HG03442 (cell line): ENCODE measurements around the gene TLE5.
"Not testable (repeated sequence)": the region's sequence is repeated elsewhere in the genome, so short reads cannot be mapped to it uniquely, and the experiment has no call there.

ENCODE experiments used
- ATAC-seq: cut with Tn5 transposase; IDR thresholded peaks from one replicate; pipeline ENCODE4 v1.9.1; 2021; ENCODE audit warnings: mild to moderate bottlenecking, moderate library complexity; ENCODE audit not compliant: unreplicated experiment

TLE5 gene

GRCh38 chr19:3045885-3046697 lies 16.2 kb downstream of the TLE5 start:
- no peak for ATAC-seq

DNA sequence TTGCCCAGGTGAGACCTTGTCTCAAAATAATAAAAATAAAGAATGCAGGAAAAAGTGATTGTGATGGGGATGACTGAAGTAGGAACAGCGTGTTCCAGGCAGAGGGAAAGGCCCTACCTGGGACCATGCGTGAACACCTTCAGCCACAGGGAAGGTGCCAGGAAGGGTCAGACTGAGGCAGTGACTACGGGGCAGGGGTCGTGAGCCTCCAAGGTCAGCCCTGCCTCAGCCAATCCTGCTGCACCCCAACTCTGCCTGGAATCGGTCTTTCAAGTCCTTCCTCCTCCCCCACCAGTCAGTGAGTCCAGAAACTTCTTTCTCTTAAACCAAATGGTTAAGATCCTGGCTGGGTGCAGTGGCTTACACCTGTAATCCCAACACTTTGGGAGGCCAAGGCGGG lies 17.1 kb downstream of the TLE5 start:
- no peak for ATAC-seq

GRCh38 chr19:3042621-3043267 lies 19.6 kb downstream of the TLE5 start:
- ATAC-seq, result no peak

DNA sequence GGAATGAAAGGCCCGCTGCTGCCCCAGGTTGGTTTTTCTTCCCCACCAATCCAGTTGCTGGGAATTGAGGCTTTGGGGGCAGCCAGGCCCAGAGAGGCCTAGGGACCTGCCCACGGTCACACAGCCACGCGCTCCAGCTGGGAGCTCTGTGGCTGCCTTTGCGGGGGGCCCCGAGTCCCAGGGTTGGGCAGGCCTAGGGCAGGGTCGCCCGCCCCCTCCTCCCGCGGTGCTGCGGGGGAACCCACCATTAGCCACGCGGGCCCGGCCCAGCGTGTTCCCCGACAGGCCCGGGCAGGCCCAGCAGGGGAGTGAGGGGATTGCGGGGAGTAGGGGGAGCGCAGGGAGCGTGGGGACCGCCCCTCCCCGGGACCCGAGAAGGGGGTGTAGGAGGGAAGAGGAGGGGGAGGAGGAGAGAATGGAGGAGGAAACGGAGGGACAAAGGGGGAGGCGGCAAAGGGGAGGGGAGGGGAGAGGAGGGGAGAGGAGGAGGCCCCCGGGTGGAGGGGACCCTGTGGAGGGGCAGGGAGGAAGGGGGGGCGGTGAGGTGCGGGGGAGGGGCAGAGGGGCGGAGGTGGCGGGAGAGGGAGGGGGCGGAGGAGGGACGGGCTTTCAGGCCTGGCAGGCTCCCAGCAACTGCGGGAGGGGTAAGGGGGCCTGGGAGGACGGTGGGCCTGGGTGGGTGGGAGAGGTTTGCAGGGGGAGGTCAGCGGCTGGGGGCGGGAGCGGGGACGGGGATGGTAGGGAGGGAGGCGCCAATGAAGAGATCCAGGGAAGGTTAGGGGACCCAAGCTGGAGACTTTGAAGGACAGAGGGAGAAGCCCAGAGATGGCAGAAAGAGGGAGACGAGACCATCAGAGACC lies 20.3 kb downstream of the TLE5 start:
- no peak for ATAC-seq

DNA sequence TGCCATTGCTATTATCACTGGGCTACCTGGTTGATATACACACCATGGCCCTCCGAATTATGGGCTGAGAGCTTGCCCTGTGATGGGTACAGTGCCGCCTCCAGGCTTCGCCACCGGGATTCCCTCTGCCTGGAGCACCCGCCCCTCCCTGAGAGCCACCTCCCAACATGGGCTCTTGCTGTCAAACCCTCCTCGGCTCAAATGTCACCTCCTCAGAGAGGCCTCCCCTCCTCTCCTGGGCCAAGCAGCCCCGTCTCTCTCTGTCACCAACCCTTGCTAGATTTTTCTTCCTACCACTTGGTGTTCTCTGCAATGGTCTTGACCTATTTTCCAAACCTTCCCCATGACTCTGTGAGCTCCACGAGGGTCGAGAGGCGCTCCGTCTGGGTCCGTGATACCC lies 21.0 kb downstream of the TLE5 start:
- no peak for ATAC-seq

DNA sequence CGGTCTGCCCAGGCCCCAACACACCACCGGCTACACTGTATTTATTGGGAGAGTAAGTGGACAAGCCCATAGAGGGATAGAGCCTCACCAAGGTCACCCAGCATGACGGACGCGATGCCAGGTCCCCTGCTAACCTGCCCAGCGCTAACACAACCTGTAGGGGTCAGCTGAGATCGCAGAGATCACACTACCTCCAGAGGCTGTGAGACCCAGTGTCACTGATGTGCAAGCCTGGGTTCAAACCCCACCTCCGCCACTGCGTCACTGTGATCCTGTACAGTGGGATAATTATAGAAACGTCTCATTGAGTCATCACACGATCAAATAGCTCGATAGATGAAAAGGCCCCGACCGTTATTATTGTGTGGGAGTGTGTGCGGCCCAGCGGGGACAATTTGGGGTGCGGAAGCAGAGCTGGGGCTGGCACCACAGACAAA lies 22.6 kb downstream of the TLE5 start:
- ATAC-seq, result no peak

DNA sequence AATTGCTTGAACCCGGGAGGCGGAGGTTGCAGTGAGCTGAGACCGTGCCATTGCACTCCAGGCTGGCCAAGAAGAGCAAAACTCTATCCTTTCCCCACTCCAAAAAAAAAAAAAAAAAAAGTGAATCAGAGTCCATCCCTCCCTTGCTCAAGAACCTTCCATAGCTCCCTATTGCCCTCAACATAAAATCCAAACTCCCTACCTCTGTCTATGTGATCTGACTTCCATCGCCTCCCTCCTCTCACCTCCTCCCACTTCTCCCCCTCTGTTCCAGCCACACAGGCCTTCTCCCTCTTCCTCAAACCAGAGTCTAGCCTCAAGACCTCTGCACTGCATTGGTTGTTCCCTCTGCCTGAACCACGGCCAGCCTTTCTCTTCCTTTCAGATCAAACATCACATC lies 23.2 kb downstream of the TLE5 start:
- ATAC-seq, result no peak

DNA sequence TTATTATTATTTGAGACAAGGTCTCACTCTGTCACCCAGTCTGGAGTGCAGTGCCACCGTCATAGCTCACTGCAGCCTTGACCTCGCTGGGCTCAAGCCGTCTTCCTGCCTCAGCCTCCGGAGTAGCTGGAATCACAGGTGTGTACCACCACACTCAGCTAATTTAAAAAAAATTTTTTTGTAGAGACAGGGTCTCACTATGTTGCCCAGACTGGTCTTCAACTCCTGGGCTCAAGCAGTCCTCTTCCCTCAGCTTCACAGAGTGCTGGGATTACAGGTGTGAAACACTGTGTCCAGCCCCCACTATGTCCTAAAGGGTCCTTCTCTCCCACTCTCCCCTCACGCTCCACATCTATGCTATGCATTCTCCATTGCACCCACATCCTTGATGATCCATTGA lies 24.1 kb downstream of the TLE5 start:
- no peak for ATAC-seq

GRCh38 chr19:3036977-3037544 lies 25.2 kb downstream of the TLE5 start:
- ATAC-seq, result not testable (repeated sequence)

DNA sequence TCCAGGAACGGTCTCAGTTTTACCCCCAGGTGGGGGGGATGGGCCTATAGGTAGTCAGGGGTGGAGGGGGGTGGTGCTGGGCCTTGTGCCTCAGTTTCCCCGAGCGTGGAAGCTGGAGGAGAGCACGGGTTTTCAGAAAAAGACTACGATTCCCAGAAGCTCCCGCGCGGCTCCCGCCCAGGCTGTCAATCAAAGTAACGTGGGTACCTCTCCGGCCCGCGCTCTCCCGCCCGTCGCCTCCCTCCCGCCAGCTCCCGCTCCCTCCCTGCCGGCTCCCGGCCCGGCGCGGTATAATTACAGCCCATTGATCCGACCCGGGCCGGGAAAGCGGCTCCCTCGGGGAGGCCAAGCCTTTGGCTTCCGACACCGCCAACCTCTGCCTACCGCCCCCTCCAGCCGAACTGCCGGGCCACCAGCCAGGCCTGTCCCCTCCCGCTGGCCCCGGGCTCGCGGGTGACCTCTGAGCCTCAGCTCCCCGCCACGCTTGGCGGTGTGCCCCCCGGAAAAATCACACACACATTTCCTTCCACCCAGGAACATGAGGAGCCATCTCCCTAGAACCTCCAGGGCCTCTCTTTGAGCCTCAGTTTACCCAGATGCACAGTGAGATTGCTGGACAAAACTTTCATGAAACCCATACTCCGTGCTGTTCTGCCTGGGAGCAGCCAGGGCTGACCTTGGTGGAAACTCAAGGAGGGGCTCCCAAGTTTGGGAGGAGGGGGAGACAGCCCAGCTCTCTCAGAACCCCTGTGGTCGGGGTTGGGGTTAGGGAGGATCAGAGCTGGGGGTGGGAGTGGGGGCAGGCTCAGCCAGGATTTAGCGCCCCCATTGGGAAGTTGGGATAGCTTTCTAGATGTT lies 25.9 kb downstream of the TLE5 start:
- ATAC-seq, result peak; percentile 38

GRCh38 chr19:3035542-3036118 lies 26.7 kb downstream of the TLE5 start:
- peak; percentile 77 for ATAC-seq

DNA sequence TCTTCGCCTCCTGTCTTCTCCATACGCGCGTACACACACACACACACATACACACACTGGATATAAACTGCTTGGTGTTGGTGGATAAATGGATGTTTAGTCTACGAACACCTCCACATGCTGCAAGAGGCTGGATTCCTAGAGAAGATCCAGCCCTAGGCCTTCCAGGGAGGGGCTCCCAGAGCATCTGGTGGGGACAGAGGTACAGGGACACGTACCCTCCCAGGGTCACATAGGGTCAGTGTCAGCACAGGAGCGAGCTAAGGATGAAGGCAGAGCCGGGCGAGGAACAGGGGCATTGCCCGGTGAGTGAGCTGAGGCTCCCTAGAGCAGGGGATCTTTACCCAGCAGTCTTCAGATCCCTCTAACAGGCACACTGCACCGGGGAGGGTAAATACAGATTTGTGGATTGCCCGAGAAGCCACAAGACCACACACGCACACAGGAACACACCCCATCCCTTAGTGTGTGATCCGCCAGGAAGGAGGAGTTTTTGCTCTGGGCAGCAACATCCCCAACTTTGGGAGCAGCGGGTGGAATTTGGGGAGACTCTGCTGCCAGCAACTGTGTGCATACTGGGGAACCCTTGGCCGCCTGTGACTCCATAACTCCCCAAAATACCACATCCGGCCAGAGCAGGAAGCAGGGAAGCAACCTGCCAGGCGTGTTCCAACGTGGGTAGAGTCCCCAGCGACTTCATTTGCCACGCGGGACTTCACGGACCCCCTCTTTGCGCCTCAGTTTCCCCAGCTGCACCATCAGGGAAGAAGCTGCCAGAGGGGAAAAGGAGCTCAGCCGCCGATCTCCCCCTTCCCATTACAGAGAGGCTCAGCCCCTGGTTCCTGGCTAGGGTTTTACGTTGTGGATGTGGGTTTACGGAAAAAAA lies 27.4 kb downstream of the TLE5 start:
- ATAC-seq, result no peak

DNA sequence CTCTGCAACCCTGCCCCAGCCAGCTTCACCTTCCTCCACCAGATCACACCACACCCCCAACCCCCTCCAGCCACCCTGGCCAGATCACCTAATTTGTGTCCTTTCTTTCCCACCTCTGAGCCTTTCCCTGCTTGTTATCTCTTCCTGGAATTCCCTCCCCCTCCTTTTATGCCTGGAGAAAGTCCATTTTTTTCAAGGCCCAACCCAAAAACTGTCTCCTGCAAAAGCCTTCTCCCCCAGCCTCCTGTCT lies 28.0 kb downstream of the TLE5 start:
- no peak for ATAC-seq

DNA sequence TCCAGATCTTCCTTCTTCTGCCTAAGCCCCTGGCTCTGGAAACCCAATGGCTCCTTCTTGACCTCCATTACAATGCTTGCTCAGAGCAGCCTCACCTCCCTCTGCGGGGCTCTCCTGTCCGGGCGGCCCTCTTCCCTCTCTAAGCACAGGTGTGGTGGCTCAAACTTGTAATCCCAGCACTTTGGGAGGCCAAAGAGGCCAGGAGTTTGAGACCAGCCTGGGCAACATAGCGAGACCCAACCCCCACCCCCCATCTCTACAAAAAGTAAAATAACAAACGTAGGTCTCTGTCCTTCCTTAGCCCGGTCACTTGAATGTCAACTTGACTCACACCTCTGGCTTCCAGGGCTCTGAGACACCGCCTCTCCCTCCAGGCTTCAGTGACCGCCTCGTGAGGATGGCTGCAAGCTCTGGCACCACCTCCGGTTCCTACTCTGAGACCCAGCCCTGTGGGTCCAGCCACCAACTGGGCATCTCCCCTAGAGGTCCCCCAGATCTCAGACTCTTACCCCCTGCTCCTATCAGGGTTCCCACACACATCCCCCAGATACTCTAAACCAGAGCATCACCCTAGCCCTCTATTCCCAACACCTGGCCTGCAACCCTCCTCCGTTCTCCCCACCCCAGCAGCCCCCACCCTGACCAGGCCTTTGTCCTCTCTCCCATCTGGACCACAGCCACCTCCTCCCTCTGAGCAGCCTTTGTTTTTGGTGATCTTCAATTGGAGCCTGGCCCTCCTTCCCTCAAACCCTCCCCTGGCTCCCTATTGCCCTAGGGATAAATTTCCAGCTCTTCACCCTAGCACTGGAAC lies 28.5 kb downstream of the TLE5 start:
- no peak for ATAC-seq

DNA sequence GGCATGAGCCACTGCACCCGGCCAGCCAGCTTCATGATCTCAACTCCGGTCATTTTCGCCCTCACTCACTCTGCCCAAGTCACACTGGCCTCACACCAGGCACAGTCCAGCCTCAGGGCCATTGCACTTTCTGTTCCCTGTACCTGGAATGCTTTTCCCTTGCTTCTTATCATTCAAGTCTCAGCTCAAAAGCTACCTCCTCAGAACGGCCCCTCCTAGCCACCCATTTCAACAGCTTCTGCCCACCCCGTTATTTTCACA lies 30.8 kb downstream of the TLE5 start:
- no peak for ATAC-seq

- no peak for ATAC-seq
Measured at GRCh38 chr19:3029065-3029923, 33.0 kb downstream of the TLE5 start, which contains the start of gene TLE2. TLE2 (minus strand) TSS chr19:3029280; CDS start chr19:3028904, 376 bp downstream.

DNA sequence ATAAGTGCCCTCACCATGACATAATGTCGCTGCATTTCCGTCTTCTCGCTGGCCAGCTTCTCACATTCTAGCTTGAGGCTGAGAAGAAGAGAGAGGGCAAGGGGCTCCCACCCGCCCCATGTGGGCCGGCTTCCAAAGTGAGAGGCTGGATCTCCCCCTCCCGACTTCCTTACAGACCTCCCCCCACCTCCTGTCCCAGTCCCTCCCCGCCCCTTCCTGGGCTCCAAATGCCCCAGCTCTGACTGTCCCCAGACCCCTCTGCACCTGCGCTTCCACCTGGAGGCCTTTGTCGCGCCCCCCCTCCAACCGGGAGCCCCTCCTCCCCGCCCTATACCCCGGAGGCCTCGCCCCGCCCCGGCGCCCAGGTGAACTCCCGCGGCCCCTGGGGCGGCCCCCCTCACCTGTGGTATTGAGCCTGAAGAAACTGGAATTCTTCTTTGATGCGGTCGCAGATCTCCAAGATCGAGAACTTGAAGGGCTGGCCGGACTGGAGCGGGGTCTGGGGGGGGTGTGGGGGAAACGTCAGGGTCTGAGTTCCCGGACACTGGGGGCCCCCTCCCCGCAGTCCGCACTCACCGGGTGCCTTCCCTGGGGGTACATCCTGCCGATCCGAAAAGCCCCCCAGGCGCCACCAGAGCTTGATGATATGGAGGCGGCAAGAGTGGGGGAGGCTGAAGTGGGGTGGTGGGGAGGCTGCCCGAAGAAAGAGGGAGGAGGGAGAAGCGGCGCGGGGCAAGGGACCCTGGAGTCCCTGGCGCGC lies 33.8 kb downstream of the TLE5 start:
- no peak for ATAC-seq
